ENCODE data around the gene RAD52.
A peak's percentile ranks its signal among the peaks of the same experiment; 100 is the strongest.

RAD52 gene

DNA sequence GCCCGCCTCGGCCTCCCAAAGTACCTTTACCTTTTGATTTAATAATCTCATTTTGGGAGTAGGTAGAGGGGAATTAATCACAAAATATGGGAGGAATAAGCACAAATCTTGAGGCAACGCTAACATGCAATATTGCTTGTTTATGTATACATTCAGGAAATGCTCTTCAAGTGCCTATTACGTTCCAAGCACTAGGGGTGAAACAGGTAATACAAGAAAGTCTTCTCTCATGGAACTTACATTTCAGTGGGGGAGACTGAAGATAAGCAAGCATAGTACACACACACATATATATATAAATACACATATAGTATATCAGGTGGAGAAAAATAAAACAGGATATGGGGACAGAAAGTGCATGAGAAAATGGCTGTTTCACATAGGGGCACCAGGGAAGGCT lies 22.5 kb upstream of the RAD52 start:
- no peak for DNase-seq (ENCODE audit: extremely low spot score)
- POLR2A ChIA-PET: interaction anchor here (0.7 kb wide), 1 partner anchor 580 kb away, joined by 5 read pairs; no protein-coding TSS in a partner anchor
- CTCF ChIA-PET: no interaction called here
- TF ChIP-seq CTCF (IDR thresholded peaks at IDR 0.05; ENCODE audit: control extremely low read depth, extremely low read depth, low read depth, missing control alignments): no peak

DNA sequence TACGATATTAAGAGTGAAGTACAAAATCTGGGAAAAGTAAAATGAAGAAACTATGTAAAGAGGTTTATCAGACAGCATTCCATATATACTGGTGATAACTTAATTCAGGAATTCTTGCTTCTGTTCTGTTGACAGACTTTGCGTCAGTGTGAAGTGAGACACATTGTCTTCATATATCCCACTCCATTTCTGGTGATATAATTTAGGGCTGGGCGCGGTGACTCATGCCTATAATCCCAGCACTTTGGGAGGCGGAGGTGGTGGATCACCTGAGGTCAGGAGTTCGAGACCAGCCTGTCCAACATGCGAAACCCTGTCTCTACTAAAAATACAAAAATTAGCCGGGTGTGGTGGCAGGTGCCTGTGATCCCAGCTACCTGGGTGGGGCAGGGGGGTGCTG lies 20.3 kb upstream of the RAD52 start:
- DNase-seq (ENCODE audit: extremely low spot score): no peak
- POLR2A ChIA-PET: no interaction called here
- TF ChIP-seq CTCF (IDR thresholded peaks at IDR 0.05; ENCODE audit: control extremely low read depth, extremely low read depth, low read depth, missing control alignments): no peak
- CTCF ChIA-PET: interaction anchor here (1.0 kb wide), 1 partner anchor 21 kb away, joined by 3 read pairs; the partner anchor contains the start of gene RAD52

- no peak for DNase-seq (ENCODE audit: extremely low spot score)
- TF ChIP-seq CTCF (IDR thresholded peaks at IDR 0.05; ENCODE audit: control extremely low read depth, extremely low read depth, low read depth, missing control alignments): no peak
- ChIA-PET CTCF (interaction anchor here (1.4 to 1.8 kb wide), 4 partner anchors 9 to 516 kb away, joined by 3 to 8 read pairs (median 4); partner anchors contain the start of gene RAD52), POLR2A (interaction anchor here (0.6 kb wide), 1 partner anchor 33 kb away, joined by 5 read pairs; no protein-coding TSS in a partner anchor)
Measured at GRCh38 chr12:968545-968944, 19.1 kb upstream of the RAD52 start.

GRCh38 chr12:967641-968040 lies 18.1 kb upstream of the RAD52 start:
- TF ChIP-seq CTCF (IDR thresholded peaks at IDR 0.05; ENCODE audit: control extremely low read depth, extremely low read depth, low read depth, missing control alignments): no peak
- CTCF ChIA-PET: interaction anchor here (0.6 to 1.8 kb wide), 8 partner anchors 8 to 515 kb away, joined by 3 to 8 read pairs (median 4); partner anchors contain the start of gene RAD52
- no peak for DNase-seq (ENCODE audit: extremely low spot score)
- POLR2A ChIA-PET: no interaction called here

DNA sequence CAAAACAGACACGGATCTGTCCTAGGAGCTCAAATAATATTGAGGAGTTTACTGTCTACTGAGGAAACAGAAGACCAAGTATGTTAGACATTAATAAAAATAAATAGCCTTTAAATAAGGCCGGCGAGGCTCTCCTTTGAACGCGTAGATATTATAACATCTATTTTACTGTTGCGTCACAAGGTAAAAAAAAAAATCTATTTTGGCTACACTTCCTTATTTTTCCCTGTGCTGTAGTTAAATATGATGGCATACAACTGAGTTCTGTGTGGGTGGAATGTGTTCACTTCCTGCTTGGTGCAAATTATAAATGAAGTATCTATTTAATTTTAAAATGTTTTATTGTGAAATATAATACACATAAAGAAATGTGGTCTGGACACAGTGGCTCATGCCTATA lies 17.2 kb upstream of the RAD52 start:
- no peak for DNase-seq (ENCODE audit: extremely low spot score)
- POLR2A ChIA-PET: no interaction called here
- CTCF ChIA-PET: interaction anchor here (1.4 kb wide), 1 partner anchor 126 kb away, joined by 4 read pairs; no protein-coding TSS in a partner anchor
- TF ChIP-seq CTCF (IDR thresholded peaks at IDR 0.05; ENCODE audit: control extremely low read depth, extremely low read depth, low read depth, missing control alignments): no peak

GRCh38 chr12:958588-959123 lies 9.2 kb upstream of the RAD52 start:
- ChIA-PET CTCF (interaction anchor here (0.9 to 2.6 kb wide), 5 partner anchors 9 to 671 kb away, joined by 3 to 10 read pairs (median 4); partner anchors contain the start of genes ERC1, RAD52 and WNT5B), POLR2A (no interaction called here)
- DNase-seq (ENCODE audit: extremely low spot score): peak; percentile 58
- no peak for TF ChIP-seq CTCF (IDR thresholded peaks at IDR 0.05; ENCODE audit: control extremely low read depth, extremely low read depth, low read depth, missing control alignments)
